ENCODE measurements around the gene FCN1.

DNA sequence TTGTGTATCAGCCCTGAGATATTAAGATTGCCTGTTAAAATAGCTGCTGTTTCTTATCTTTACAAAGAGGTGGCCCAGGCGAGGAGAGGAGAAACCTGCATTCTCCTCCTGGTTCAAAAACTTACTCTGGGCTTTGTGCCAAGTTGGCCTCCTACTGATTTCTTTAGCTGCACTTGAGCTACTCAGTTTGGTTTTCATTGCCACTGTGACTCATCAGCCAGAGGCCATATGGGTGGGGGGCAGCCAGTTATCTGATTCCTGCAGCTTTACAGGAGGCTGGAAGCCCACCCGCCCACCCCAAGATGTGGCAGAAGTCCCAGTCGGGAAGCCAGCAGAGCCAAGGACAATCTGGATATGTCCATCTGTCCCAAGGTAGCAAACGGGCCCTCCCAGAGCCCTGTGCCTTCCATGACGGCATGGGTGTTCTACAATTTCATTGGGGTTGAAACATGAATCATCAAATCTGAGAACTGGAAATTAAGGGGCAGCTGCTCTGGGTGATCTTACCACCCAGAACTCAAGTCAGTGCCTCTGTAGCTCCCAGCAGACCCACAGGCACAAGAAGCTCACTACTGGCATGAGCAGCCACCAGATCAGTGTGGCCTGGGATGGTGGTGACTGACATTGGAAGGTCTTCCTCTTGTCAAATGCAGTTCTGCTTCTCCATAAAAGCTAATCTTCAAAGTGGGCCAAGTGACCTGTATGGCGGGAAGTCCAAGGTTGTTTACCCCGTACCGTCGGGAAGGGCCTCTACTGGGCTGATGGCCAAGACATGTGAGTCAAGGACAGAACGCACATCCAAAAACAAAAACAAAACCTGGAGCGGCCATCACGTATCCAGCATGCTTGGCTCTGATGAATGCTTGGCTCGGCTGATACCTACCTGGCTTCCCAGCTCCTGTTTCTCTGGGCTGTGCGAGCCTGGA lies 21.5 kb downstream of the FCN1 start:
- TF ChIP-seq, protein P1, sequence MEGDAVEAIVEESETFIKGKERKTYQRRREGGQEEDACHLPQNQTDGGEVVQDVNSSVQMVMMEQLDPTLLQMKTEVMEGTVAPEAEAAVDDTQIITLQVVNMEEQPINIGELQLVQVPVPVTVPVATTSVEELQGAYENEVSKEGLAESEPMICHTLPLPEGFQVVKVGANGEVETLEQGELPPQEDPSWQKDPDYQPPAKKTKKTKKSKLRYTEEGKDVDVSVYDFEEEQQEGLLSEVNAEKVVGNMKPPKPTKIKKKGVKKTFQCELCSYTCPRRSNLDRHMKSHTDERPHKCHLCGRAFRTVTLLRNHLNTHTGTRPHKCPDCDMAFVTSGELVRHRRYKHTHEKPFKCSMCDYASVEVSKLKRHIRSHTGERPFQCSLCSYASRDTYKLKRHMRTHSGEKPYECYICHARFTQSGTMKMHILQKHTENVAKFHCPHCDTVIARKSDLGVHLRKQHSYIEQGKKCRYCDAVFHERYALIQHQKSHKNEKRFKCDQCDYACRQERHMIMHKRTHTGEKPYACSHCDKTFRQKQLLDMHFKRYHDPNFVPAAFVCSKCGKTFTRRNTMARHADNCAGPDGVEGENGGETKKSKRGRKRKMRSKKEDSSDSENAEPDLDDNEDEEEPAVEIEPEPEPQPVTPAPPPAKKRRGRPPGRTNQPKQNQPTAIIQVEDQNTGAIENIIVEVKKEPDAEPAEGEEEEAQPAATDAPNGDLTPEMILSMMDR (IDR thresholded peaks at IDR 0.05) = no peak
- TF ChIP-seq POLR2A (IDR thresholded peaks at IDR 0.05) = no peak

All from testis (tissue), 2 donors.